Measurements from ENCODE around the gene FHOD1.

- TF ChIP-seq REST (IDR thresholded peaks at IDR 0.05; ENCODE audit: insufficient read depth in 1 of 2, low read depth in 2 of 2, low read length in 2 of 2) (no peak), TAF1 (IDR thresholded peaks at IDR 0.05; ENCODE audit: borderline replicate concordance, insufficient read depth, low read length) (no peak)
Observed at GRCh38 chr16:67280090-67281015, 33.1 kb upstream of the FHOD1 start.

Data from PFSK-1 (cell line).